SK-N-SH (cell line): ENCODE results near the gene ZC3H7B. TPM values are rescaled to one million over a fixed set of nuclear protein-coding genes. Genes with fewer than 3 reads are reported as not detected.

Source experiments
- CTCF ChIA-PET: fragments of 300-600, 350-600 bp; formaldehyde crosslinking; extraction: SDS; loops from one replicate; lab custom pipeline; 2021; lab: Yijun Ruan, JAX
- POLR2A ChIA-PET: fragments of 350-600 bp; sonication (Branson Sonifier 250); formaldehyde crosslinking; extraction: SDS; loops from one replicate; lab custom pipeline; 2020; ENCODE audit warnings: antibody characterized with exemption, inconsistent platforms; lab: Yijun Ruan, JAX
- DNase-seq: peaks from one replicate; pipeline ENCODE4 v3.0.0; 2012
- H2AFZ ChIP-seq: fragments of 200-600 bp; sonication (generic); 2 replicates; pipeline ENCODE4 v1.8.1; 2016; ENCODE audit warnings: antibody characterized with exemption, mild to moderate bottlenecking, low read depth
- H3F3A ChIP-seq: fragments of 200-600 bp; sonication (generic); replicated peaks from 2 replicates; pipeline ENCODE3; 2016; ENCODE audit warnings: antibody characterized with exemption, mild to moderate bottlenecking; ENCODE audit not compliant: insufficient read depth
- H3K27ac ChIP-seq, 2 experiments: fragments of 200-500 bp in 1 of 2; fragments of 200-600 bp in 1 of 2; sonication (Bioruptor generic) in 1 of 2; sonication (generic), shearing (Covaris generic) in 1 of 2; 2 replicates each; pipeline versions ENCODE4 v1.5.1 to v1.6.1; 2014 to 2016; ENCODE audit warnings: low read depth in 2 of 2, inconsistent platforms in 1 of 2, low read length in 1 of 2, mild to moderate bottlenecking in 1 of 2, mixed read lengths in 1 of 2
- H3K27me3 ChIP-seq: fragments of 200-600 bp; sonication (generic), shearing (Covaris generic); 2 replicates; pipeline ENCODE4 v1.6.1; 2016; ENCODE audit warnings: mixed run types; ENCODE audit not compliant: insufficient read depth
- H3K36me3 ChIP-seq, 2 experiments: fragments of 200-500 bp in 1 of 2; fragments of 200-600 bp in 1 of 2; sonication (Bioruptor generic) in 1 of 2; sonication (generic) in 1 of 2; replicated peaks in 1 of 2; 2 replicates each; pipeline versions ENCODE3 to v1.5.1; 2014 to 2016; ENCODE audit warnings: low read length in 1 of 2, mild to moderate bottlenecking in 1 of 2; ENCODE audit not compliant: insufficient read depth in 2 of 2, control insufficient read depth in 1 of 2
- H3K4me1 ChIP-seq, 2 experiments: fragments of 200-500 bp in 1 of 2; fragments of 200-600 bp in 1 of 2; sonication (Bioruptor generic) in 1 of 2; sonication (generic), shearing (Covaris generic) in 1 of 2; 2 replicates each; pipeline versions ENCODE4 v1.5.1 to v1.6.1; 2014 to 2016; ENCODE audit warnings: low read depth in 1 of 2, low read length in 1 of 2, mixed run types in 1 of 2; ENCODE audit not compliant: insufficient read depth in 2 of 2, control insufficient read depth in 1 of 2
- H3K4me2 ChIP-seq: fragments of 200-600 bp; sonication (generic), shearing (Covaris generic); 2 replicates; pipeline ENCODE4 v1.6.1; 2017; ENCODE audit warnings: mixed run types
- H3K4me3 ChIP-seq, 2 experiments: fragments of 200-500 bp in 1 of 2; fragments of 200-600 bp in 1 of 2; sonication (Bioruptor generic) in 1 of 2; sonication (generic), shearing (Covaris generic) in 1 of 2; 2 replicates each; pipeline versions ENCODE4 v1.5.1 to v1.8.1; 2014 to 2016; ENCODE audit warnings: low read depth in 2 of 2, inconsistent platforms in 1 of 2, low read length in 1 of 2, mild to moderate bottlenecking in 1 of 2, mixed read lengths in 1 of 2, moderate library complexity in 1 of 2
- H3K79me2 ChIP-seq: fragments of 200-600 bp; sonication (generic); 2 replicates; pipeline ENCODE4 v1.8.1; 2017; ENCODE audit warnings: mild to moderate bottlenecking; ENCODE audit not compliant: insufficient read depth
- H3K9ac ChIP-seq: fragments of 200-600 bp; sonication (generic); 2 replicates; pipeline ENCODE4 v1.6.1; 2017; ENCODE audit warnings: mixed run types
- H3K9me2 ChIP-seq: fragments of 200-600 bp; sonication (generic); 2 replicates; pipeline ENCODE4 v1.6.1; 2017; ENCODE audit warnings: mixed run types
- H3K9me3 ChIP-seq: fragments of 200-600 bp; sonication (generic); 2 replicates; pipeline ENCODE4 v1.6.1; 2017; ENCODE audit warnings: mixed run types, mild to moderate bottlenecking, moderate library complexity
- H4K20me1 ChIP-seq: fragments of 200-600 bp; sonication (generic); 2 replicates; pipeline ENCODE4 v1.6.1; 2017; ENCODE audit warnings: mild to moderate bottlenecking, mixed run types; ENCODE audit not compliant: insufficient read depth
- ELF1 ChIP-seq: IDR thresholded peaks from 2 replicates; pipeline ENCODE4 v1.4.0; 2012
- EZH2phosphoT487 ChIP-seq: fragments of 200-600 bp; sonication (generic); IDR thresholded peaks from 2 replicates; pipeline ENCODE4 v1.6.1; 2017; ENCODE audit warnings: low read depth, mixed run types, mild to moderate bottlenecking, antibody characterized with exemption, moderate library complexity, borderline replicate concordance
- FOXM1 ChIP-seq: IDR thresholded peaks from 2 replicates; pipeline ENCODE4 v1.4.0; 2012; ENCODE audit warnings: low read depth, mild to moderate bottlenecking
- GABPA ChIP-seq: IDR thresholded peaks from 2 replicates; pipeline ENCODE4 v1.4.0; 2012; ENCODE audit warnings: low read depth, mild to moderate bottlenecking
- GATA2 ChIP-seq: sonication (generic); formaldehyde crosslinking; IDR thresholded peaks from 2 replicates; pipeline ENCODE4 v1.5.0; 2020; ENCODE audit warnings: mild to moderate bottlenecking, missing genetic modification reagents
- NFIC ChIP-seq: IDR thresholded peaks from 2 replicates; pipeline ENCODE4 v1.4.0; 2012; ENCODE audit warnings: borderline replicate concordance
- NRF1 ChIP-seq: IDR thresholded peaks from 2 replicates; pipeline ENCODE4 v1.6.1; 2012; ENCODE audit warnings: low read depth, mild to moderate bottlenecking, low read length
- PBX3 ChIP-seq: IDR thresholded peaks from 2 replicates; pipeline ENCODE4; 2012
- POLR2AphosphoS5 ChIP-seq: IDR thresholded peaks from 2 replicates; pipeline ENCODE4 v1.6.1; 2012; ENCODE audit warnings: low read depth, low read length
- RCOR1 ChIP-seq: fragments of 150-350 bp; IDR thresholded peaks from 2 replicates; pipeline ENCODE4 v1.6.1; 2017; ENCODE audit warnings: antibody characterized with exemption, low read length
- SIN3A ChIP-seq: IDR thresholded peaks from 2 replicates; pipeline ENCODE4 v1.6.1; 2012; ENCODE audit warnings: low read depth, mild to moderate bottlenecking, low read length, moderate library complexity, borderline replicate concordance
- TAF1 ChIP-seq: IDR thresholded peaks from 2 replicates; pipeline ENCODE4 v1.6.1; 2012; ENCODE audit warnings: low read depth, mild to moderate bottlenecking, low read length, moderate library complexity, borderline replicate concordance
- TCF12 ChIP-seq: IDR thresholded peaks from 2 replicates; pipeline ENCODE4 v1.4.0; 2012
- TEAD4 ChIP-seq: IDR thresholded peaks from 2 replicates; pipeline ENCODE4 v1.4.0; 2012; ENCODE audit warnings: mild to moderate bottlenecking, borderline replicate concordance; ENCODE audit not compliant: insufficient read depth
- WGBS: methylation state at CpG from one replicate; pipeline ENCODE4 v1.1.6; 2017; ENCODE audit warnings: low lambda C conversion rate; 5-methylcytosine and 5-hydroxymethylcytosine counted together
- polyA plus RNA-seq, 3 experiments: library from polyadenylated mRNA; depleted of rRNA; stranded (reverse); fragments of >200 nt; gene quantifications; 2 replicates each; pipeline ENCODE4 v1.2.3, GENCODE V29; 2012
- TF ChIP-seq, protein P1 (sequence below): IDR thresholded peaks from 2 replicates; pipeline ENCODE4 v1.6.1; 2012; ENCODE audit warnings: mild to moderate bottlenecking, low read depth, low read length, moderate library complexity
- TF ChIP-seq, protein P2 (sequence below): IDR thresholded peaks from 2 replicates; pipeline ENCODE4 v1.4.0; 2012; ENCODE audit warnings: low read depth
- TF ChIP-seq, protein P3 (sequence below): IDR thresholded peaks from 2 replicates; pipeline ENCODE4 v1.4.0; 2012; ENCODE audit warnings: low read depth, borderline replicate concordance

The ZC3H7B gene
- polyA plus RNA-seq, 1 of the 3 experiments (the other 2 are of a cell fraction), result 27.1 TPM

- TF ChIP-seq RCOR1, result no peak
- TF ChIP-seq ELF1, result no peak
- no peak for TF ChIP-seq GABPA
- TF ChIP-seq POLR2AphosphoS5, result no peak
- no peak for TF ChIP-seq NRF1
- no peak for TF ChIP-seq SIN3A
- no peak for TF ChIP-seq TAF1
- TF ChIP-seq TEAD4, result no peak
- TF ChIP-seq EZH2phosphoT487, result no peak
- TF ChIP-seq, protein P1, sequence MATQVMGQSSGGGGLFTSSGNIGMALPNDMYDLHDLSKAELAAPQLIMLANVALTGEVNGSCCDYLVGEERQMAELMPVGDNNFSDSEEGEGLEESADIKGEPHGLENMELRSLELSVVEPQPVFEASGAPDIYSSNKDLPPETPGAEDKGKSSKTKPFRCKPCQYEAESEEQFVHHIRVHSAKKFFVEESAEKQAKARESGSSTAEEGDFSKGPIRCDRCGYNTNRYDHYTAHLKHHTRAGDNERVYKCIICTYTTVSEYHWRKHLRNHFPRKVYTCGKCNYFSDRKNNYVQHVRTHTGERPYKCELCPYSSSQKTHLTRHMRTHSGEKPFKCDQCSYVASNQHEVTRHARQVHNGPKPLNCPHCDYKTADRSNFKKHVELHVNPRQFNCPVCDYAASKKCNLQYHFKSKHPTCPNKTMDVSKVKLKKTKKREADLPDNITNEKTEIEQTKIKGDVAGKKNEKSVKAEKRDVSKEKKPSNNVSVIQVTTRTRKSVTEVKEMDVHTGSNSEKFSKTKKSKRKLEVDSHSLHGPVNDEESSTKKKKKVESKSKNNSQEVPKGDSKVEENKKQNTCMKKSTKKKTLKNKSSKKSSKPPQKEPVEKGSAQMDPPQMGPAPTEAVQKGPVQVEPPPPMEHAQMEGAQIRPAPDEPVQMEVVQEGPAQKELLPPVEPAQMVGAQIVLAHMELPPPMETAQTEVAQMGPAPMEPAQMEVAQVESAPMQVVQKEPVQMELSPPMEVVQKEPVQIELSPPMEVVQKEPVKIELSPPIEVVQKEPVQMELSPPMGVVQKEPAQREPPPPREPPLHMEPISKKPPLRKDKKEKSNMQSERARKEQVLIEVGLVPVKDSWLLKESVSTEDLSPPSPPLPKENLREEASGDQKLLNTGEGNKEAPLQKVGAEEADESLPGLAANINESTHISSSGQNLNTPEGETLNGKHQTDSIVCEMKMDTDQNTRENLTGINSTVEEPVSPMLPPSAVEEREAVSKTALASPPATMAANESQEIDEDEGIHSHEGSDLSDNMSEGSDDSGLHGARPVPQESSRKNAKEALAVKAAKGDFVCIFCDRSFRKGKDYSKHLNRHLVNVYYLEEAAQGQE, result no peak
- no peak for TF ChIP-seq FOXM1
- WGBS, result 99% methylated on average over 6 of the region's 7 CpGs
- H3K27ac ChIP-seq, result no peak overlapping the region
- H2AFZ ChIP-seq, result no peak overlapping the region
- H4K20me1 ChIP-seq, result no peaks in the 10 kb centered on the region
- no peaks in the 10 kb centered on the region for H3F3A ChIP-seq
- ChIA-PET CTCF (no interaction called here), POLR2A (no interaction called here)
- H3K4me1 ChIP-seq, result no peaks in the 10 kb centered on the region
- H3K4me3 ChIP-seq, result no peak overlapping the region
- H3K79me2 ChIP-seq, result peaks cover 11% of the 10 kb centered on the region; the same call in 1 of the 2 replicates
- H3K36me3 ChIP-seq, result peaks cover 6 to 13% of the 10 kb centered on the region in 2 experiments
- H3K9me3 ChIP-seq, result no peaks in the 10 kb centered on the region
- no peak overlapping the region for H3K9ac ChIP-seq
- no peak for DNase-seq
- no peak overlapping the region for H3K4me2 ChIP-seq
- no peaks in the 10 kb centered on the region for H3K27me3 ChIP-seq
- H3K9me2 ChIP-seq, result no peaks in the 10 kb centered on the region
Observed at GRCh38 chr22:41273128-41273527, 28.2 kb upstream of the ZC3H7B start.

DNA sequence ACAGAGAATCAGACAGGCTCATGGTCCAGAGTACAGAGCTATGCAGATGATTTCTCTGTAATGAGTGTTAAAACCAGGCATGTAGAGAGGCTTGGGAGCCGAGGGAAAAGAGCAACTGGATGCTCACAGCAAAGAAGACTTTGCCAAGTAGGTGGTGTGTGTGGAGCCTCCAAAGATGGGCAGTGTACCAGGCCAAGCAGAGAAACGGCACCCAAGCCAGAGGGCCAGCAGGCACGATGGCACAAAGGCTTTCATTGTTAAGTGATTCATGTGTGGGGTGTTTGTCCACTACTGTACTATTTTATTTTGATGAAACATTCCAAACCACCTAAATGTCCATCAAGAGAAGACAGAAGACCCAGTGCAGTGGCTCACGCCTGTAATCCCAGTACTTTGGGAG is 26.5 kb upstream of the ZC3H7B start:
- H3K79me2 ChIP-seq, result peaks cover 21% of the 10 kb centered on the region; the same call in 1 of the 2 replicates
- POLR2A ChIA-PET, result no interaction called here
- TF ChIP-seq POLR2AphosphoS5 (no peak), TCF12 (no peak), FOXM1 (no peak), PBX3 (no peak), GATA2 (no peak), NFIC (no peak)
- TF ChIP-seq, protein P2, sequence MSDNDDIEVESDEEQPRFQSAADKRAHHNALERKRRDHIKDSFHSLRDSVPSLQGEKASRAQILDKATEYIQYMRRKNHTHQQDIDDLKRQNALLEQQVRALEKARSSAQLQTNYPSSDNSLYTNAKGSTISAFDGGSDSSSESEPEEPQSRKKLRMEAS, result no peak
- TF ChIP-seq, protein P1, result no peak
- TF ChIP-seq, protein P3, sequence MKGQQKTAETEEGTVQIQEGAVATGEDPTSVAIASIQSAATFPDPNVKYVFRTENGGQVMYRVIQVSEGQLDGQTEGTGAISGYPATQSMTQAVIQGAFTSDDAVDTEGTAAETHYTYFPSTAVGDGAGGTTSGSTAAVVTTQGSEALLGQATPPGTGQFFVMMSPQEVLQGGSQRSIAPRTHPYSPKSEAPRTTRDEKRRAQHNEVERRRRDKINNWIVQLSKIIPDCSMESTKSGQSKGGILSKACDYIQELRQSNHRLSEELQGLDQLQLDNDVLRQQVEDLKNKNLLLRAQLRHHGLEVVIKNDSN, result no peak

More for the DNA sequence above, 26.5 kb upstream of the ZC3H7B start:
- Histone ChIP-seq H3K4me1 (no peaks in the 10 kb centered on the region), H3K36me3 (peaks cover 6 to 18% of the 10 kb centered on the region in 2 experiments), H3F3A (no peaks in the 10 kb centered on the region), H3K27me3 (no peaks in the 10 kb centered on the region), H3K9me3 (no peaks in the 10 kb centered on the region), H3K9me2 (no peaks in the 10 kb centered on the region), H3K27ac (no peak overlapping the region), H3K4me3 (no peak overlapping the region), H3K9ac (no peak overlapping the region), H4K20me1 (no peaks in the 10 kb centered on the region), H3K4me2 (no peak overlapping the region), H2AFZ (no peak overlapping the region)
- CTCF ChIA-PET, result no interaction called here
- DNase-seq, result no peak
- 95% methylated on average over 4 of the region's 4 CpGs for WGBS
